NCI-H146 treated with DMSO at 0.1 percent for 48 hours (cell line): ENCODE measurements around the gene ST3GAL2.

Experiments used
- DNase-seq: peaks from one replicate; lab custom pipeline; 2025; ENCODE audit not compliant: unreplicated experiment; lab: John Stamatoyannopoulos, UW

Gene ST3GAL2, protein sequence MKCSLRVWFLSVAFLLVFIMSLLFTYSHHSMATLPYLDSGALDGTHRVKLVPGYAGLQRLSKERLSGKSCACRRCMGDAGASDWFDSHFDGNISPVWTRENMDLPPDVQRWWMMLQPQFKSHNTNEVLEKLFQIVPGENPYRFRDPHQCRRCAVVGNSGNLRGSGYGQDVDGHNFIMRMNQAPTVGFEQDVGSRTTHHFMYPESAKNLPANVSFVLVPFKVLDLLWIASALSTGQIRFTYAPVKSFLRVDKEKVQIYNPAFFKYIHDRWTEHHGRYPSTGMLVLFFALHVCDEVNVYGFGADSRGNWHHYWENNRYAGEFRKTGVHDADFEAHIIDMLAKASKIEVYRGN

DNA sequence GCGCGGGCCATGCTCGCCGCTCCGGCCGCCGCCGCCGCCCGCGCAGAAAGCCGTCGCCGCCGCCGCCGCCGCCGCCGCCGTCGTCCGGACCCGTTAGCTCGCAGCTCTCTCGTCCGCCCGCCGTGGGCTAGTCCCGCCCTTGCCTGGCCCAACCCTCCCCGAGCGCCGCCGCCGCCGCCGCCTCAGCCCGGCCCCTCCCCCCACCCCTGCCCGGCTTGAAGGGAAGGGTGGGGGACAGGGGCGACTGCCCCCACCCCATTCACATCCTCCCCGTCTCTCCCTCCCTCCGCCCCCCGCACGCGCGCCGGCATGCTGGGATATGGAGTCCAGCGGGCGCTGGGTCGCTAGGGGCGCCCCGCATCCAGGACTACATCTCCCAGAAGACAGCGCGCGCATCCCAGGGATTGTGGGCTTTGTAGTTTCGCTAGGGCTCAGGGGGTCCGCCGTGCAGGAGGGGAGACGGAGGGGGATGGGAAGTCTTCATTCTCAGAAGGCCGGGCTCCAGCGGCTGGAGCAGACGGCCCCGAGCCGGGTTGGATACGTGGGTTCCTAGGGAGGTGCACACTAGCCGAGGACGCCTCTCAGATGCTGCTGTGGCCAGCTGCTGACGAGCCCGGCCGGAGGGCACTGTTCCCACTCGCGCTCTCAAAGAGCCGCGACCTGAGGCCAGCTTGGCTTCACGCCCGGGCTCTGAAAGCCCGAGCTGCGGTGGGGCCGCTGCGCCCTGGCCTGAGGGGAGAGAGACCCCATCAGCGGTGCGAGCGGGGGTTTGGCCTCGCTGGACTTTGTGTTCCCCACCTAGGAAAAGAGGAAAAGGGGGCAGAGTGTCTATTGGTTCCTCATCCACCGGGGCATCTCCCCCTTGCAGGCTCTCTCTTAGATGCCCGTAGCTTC lies at the start of gene ST3GAL2:
Gene ST3GAL2, minus strand, starts transcription at position 132 of the 894 bp plus-strand sequence. CDS start 40,570 bp downstream, outside the sequence.
- peak; percentile 70 for DNase-seq

- DNase-seq, result no peak
Measured at GRCh38 chr16:70484867-70485266, 46.0 kb upstream of the ST3GAL2 start.

DNA sequence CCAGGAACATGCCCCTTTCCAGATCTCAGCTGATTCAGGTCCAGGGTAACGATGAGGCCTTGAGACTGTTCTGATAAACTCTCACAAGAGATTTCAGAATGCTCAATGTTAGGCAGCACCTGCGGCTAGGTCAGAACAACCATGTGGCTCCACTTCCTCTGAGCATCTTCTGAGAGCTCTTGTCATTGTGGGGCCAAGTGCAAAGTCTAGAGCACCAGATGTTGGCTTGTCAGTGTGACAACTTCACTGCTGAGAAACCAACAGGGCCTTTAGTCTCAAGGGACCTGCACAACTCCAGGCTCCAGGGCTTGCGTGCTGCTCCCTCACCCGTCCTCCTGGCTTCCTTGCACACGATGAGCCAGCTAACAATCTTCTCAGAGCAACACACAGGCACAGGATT lies 44.5 kb upstream of the ST3GAL2 start:
- DNase-seq, result no peak

DNA sequence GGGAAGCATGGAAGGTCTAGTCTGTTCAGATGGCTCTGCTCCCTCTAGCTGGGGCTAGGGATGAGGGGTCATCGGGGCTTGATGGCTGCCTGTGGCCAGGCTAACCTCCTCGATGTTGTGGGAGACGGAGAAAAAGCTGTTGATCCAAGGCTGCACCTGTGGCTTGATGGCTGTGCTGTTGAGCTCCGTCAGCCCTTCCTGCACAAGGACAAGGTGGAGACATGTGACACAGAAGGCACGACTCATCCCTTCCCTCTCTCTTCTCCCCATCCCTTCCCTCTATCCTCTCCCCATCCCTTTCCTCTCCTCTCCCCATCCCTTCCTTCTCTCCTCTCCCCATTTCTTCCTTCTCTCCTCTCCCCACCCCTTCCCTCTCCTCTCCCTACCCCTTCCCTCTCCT lies 43.7 kb upstream of the ST3GAL2 start:
- DNase-seq, result no peak

GRCh38 chr16:70481929-70482536 lies 43.1 kb upstream of the ST3GAL2 start:
- DNase-seq, result no peak

GRCh38 chr16:70480127-70481105 lies 41.5 kb upstream of the ST3GAL2 start:
- DNase-seq, result no peak

DNA sequence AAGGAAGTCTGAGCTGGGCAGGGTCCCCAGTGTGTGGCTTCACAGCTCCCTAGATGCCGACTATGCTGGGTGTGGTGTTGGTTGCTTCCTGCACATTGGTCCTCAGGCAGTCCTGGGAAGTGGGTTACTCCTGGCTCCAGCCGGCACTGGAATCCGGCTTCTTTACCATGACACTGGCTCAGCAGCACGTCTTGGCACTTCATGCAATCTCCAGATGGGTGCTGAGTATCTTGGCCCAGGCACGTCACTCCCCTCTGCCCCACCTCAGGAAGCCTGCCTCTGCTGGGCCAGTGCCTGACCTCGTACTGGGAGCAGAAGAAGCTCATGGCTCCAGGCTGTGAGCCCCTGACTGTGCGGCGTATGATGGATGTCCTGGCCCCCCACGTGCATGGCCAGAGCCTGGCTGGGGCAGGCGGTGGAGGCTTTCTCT lies 40.0 kb upstream of the ST3GAL2 start:
- no peak for DNase-seq

DNA sequence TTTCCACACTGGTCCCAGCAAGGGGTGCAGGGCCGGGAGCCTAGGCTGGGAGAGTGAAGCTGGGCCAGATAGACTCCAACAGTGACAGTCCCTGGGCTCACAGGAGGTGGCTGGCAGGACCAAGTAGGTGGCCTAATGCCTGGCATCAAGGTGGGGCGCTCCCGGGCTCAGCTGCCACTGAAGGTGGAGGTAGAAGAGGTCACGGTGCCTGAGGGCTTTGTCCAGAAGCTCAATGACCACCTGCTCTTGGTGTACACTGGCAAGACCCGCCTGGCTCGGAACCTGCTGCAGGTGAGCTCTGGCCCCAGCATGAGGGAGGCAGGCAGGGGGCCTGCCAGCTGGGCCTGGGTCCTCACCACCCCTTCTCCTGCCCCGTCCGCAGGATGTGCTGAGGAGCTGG lies 39.3 kb upstream of the ST3GAL2 start:
- no peak for DNase-seq

DNA sequence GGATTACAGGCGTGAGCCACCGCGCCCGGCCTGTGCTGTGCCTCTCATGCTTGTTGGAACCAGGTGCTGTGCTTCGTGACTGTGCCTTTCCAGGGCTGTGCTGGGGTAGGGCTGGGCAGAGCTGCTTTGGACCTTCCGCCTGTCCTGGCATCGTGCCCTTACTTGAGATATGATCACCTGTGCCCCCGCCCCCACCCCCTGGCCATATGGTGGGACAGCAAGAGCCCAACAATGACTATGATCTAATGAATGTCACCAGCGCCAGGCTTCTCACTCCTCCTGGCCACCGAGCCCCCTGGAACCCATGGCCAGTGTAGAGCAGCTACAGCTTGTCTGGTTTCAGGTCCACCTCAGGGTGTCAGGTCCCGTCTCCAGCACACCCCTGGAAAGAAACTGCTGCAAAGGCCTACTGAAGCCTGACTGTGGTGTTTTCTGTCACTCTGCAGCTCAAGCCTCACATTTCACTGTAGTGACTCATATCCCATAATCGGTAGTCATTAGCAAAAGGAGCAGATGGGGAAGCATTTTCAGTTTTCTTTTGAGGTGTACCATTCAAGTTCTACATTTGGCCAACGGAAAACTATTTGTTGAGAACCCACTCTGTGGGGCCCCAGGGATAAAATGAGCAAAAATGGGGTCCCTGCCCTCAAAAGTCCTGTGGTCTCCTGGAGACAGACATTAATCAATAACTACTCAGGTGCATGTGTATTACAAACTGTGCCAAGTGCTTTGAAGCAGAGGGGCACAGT lies 37.5 kb upstream of the ST3GAL2 start:
- no peak for DNase-seq

GRCh38 chr16:70475054-70475871 lies 36.4 kb upstream of the ST3GAL2 start:
- DNase-seq, result no peak

- no peak for DNase-seq
Measured at GRCh38 chr16:70474320-70475053, 35.6 kb upstream of the ST3GAL2 start.

DNA sequence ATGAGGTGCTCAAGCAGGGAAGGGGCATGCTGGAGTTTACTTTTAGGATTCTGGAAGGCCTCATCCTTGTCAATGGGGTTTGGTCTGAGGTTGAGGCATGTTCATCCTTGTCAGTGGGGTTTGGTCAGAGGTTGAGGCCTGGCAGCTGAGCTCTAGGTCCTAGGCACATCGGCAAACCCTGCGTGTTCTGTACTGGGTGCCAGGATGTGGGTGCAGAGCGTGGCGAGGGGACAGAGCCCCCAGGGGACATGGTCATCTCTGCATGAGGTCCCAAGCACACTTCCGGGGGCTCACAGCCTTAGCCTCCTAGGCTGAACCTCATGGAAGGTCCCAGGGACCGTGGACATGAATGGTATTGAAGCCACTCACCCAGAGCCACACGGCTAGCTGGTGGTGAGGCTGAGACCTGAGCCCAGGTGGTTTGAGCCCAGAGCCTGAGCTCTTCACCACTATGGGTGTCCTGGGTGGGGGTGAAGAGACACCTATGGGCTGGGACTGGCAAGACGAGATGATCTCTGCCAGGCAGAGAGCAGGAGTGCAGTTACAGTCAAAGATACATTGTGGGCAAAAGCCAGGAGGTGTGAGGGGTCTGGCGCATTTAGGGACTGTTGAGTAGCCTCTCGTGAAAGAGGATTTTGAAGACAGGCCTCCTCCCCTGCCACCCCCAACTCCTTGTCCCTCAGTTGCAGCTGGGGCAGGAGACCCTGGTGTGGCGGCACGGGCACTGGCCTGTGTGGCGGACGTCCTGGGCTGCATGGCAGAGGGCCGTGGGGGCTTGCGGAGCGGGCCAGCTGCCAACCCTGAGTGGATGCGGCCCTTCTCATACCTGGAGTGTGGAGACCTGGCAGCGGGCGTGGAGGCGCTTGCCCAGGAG lies 34.8 kb upstream of the ST3GAL2 start:
- DNase-seq, result no peak

GRCh38 chr16:70472786-70473433 lies 34.0 kb upstream of the ST3GAL2 start:
- no peak for DNase-seq

- DNase-seq, result no peak
Measured at GRCh38 chr16:70470927-70471341, 32.0 kb upstream of the ST3GAL2 start.

- DNase-seq, result no peak
Measured at GRCh38 chr16:70470141-70470926, 31.4 kb upstream of the ST3GAL2 start.
